Body of pancreas (tissue), 4 donors: Measurements from ENCODE around the gene FAM229A. TPM values are rescaled to one million over a fixed set of nuclear protein-coding genes. Genes with fewer than 3 reads are reported as not detected.

Experiments
- ATAC-seq: fragments of 150-250 bp; one replicate; pipeline ENCODE4 v1.9.1; 2016
- DNase-seq, 4 donors: peaks; one replicate each; pipeline ENCODE4 v3.0.0-alpha.2; 2019
- H3K27ac ChIP-seq, 4 donors: fragments of 200-600 bp; sonication (generic); 1 replicate in 3 of 4; 2 replicates in 1 of 4; pipeline versions ENCODE4 v1.5.1 to v1.6.1; 2016 to 2019; ENCODE audit warnings: mild to moderate bottlenecking in 1 of 4, mixed read lengths in 1 of 4, moderate library complexity in 1 of 4
- H3K27me3 ChIP-seq, 2 donors: fragments of 200-600 bp; sonication (generic); one replicate each; pipeline ENCODE4 v1.6.0; 2016; ENCODE audit warnings: mild to moderate bottlenecking in 1 of 2
- H3K36me3 ChIP-seq, 2 donors: fragments of 200-600 bp; sonication (generic); replicated peaks in 1 of 2; 2 replicates each; pipeline ENCODE4 v1.5.1; 2016; ENCODE audit warnings: low read depth in 2 of 2; ENCODE audit not compliant: insufficient read depth in 1 of 2
- H3K4me1 ChIP-seq: fragments of 200-600 bp; sonication (generic); one replicate; pipeline ENCODE4 v1.6.0; 2016
- H3K4me3 ChIP-seq, 2 donors: fragments of 200-600 bp; sonication (generic); 1 replicate in 1 of 2; 2 replicates in 1 of 2; pipeline ENCODE4 v1.5.1; 2016 to 2019
- H3K9me3 ChIP-seq, 3 donors: fragments of 200-600 bp; sonication (generic); 1 replicate in 2 of 3; 2 replicates in 1 of 3; pipeline ENCODE4 v1.5.1; 2016
- POLR2A ChIP-seq, 3 donors: fragments of 450-650 bp; IDR thresholded peaks; one replicate each; pipeline ENCODE4 v1.6.1; 2016; ENCODE audit warnings: antibody characterized with exemption in 3 of 3, mild to moderate bottlenecking in 2 of 3
- WGBS, 2 donors: methylation state at CpG; one replicate each; pipeline ENCODE4 v1.1.5; 2017; 5-methylcytosine and 5-hydroxymethylcytosine counted together
- intact Hi-C: fragments of 100-400 bp; cut with DNase I; formaldehyde crosslinking; loops from one replicate; pipeline ENCODE4 v1.15.1; 2023
- total RNA-seq, 2 donors: library from RNA; depleted of rRNA; stranded (reverse); fragments of >200 nt; gene quantifications; one replicate each; pipeline ENCODE4 v1.1.0, GENCODE V29; 2016
- TF ChIP-seq, protein P1 (sequence below), 7 experiments: fragments of 450-650 bp in 4 of 7; fragments of 200-600 bp in 3 of 7; sonication (generic) in 3 of 7; IDR thresholded peaks; one replicate each; pipeline ENCODE4 v1.5.1; 2016 to 2019; ENCODE audit warnings: antibody characterized with exemption in 7 of 7

FAM229A gene
- total RNA-seq, 2 donors from 2014 or later, result 3.6 to 15.6 TPM

- Histone ChIP-seq H3K27me3 (no peaks in the 10 kb centered on the region), H3K4me1 (no peaks in the 10 kb centered on the region), H3K4me3 (no peak overlapping the region), H3K9me3 (no peaks in the 10 kb centered on the region), H3K36me3 (peaks cover 7 to 62% of the 10 kb centered on the region in 2 donors), H3K27ac (no peak overlapping the region)
- TF ChIP-seq POLR2A (IDR thresholded peaks at IDR 0.05), result no peak
- TF ChIP-seq, protein P1, sequence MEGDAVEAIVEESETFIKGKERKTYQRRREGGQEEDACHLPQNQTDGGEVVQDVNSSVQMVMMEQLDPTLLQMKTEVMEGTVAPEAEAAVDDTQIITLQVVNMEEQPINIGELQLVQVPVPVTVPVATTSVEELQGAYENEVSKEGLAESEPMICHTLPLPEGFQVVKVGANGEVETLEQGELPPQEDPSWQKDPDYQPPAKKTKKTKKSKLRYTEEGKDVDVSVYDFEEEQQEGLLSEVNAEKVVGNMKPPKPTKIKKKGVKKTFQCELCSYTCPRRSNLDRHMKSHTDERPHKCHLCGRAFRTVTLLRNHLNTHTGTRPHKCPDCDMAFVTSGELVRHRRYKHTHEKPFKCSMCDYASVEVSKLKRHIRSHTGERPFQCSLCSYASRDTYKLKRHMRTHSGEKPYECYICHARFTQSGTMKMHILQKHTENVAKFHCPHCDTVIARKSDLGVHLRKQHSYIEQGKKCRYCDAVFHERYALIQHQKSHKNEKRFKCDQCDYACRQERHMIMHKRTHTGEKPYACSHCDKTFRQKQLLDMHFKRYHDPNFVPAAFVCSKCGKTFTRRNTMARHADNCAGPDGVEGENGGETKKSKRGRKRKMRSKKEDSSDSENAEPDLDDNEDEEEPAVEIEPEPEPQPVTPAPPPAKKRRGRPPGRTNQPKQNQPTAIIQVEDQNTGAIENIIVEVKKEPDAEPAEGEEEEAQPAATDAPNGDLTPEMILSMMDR (IDR thresholded peaks at IDR 0.05), result no peak
- intact Hi-C loops, result no loop called here
- no peak for ATAC-seq
- no peak for DNase-seq
- 93 to 94% methylated on average over 9 of the region's 9 CpGs for WGBS, 2 donors
Observed at GRCh38 chr1:32380057-32380456, 17.8 kb upstream of the FAM229A start.

DNA sequence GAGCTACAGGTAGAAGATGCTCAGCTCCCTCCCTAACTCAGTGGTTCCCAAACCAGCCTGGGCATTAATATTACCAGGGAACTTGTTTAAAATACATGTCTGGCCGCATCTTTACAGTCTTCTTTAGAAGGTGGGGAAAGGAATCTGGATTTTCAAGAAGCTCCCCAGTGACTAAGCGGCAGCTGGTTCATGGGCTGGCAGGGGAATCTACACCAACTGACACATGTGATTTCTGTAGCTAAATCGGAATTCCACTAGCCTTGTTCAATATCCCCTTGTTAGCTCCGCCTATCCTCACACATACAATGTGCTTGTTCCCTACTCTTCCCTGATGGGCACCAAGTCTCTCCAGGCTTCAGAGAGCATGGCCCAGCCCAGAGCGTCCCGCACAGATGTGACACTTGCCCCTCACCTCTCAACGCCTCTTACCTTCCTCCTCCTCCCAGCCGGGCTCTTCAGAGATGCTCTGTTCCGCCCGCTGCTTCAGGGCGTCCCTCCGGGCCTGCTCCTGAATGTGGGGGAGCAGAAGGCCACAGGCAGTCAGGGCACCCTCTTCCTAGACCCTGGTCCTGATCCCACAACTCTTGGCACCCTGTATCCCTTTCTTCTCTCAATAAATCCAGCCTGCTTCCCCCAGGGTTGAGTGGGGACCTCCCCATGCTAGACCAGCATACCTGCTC, 15.4 kb upstream of the FAM229A start:
- no peaks in the 10 kb centered on the region for H3K27me3 ChIP-seq
- H3K9me3 ChIP-seq, result no peaks in the 10 kb centered on the region
- H3K4me1 ChIP-seq, result no peaks in the 10 kb centered on the region
- H3K4me3 ChIP-seq, result no peak overlapping the region
- ATAC-seq (no peak), DNase-seq (no peak)
- H3K36me3 ChIP-seq, result peaks cover 11 to 58% of the 10 kb centered on the region in 2 donors
- 90 to 95% methylated on average over 12 of the region's 12 CpGs for WGBS, 2 donors
- H3K27ac ChIP-seq, result no peak overlapping the region
- intact Hi-C loops, result no loop called here
- no peak for TF ChIP-seq POLR2A (IDR thresholded peaks at IDR 0.05)
- TF ChIP-seq, protein P1 (IDR thresholded peaks at IDR 0.05), result no peak

- Histone ChIP-seq H3K9me3 (no peaks in the 10 kb centered on the region), H3K36me3 (peaks cover 11 to 64% of the 10 kb centered on the region in 2 donors), H3K27ac (no peak overlapping the region), H3K27me3 (no peaks in the 10 kb centered on the region), H3K4me3 (no peak overlapping the region), H3K4me1 (no peaks in the 10 kb centered on the region)
- ATAC-seq (no peak), DNase-seq (no peak)
- WGBS, 2 donors, result 93 to 96% methylated on average over 5 to 10 of the region's 11 CpGs
- TF ChIP-seq POLR2A (IDR thresholded peaks at IDR 0.05), result no peak
- TF ChIP-seq, protein P1 (IDR thresholded peaks at IDR 0.05), result no peak
- intact Hi-C loops, result no loop called here
Observed at GRCh38 chr1:32376199-32376598, 13.9 kb upstream of the FAM229A start.

GRCh38 chr1:32373996-32374592, 11.8 kb upstream of the FAM229A start:
- WGBS, 2 donors, result 32 to 55% methylated on average over 1 of the region's 1 CpG
- Histone ChIP-seq H3K9me3 (no peaks in the 10 kb centered on the region), H3K27me3 (no peaks in the 10 kb centered on the region), H3K4me1 (no peaks in the 10 kb centered on the region), H3K4me3 (no peak overlapping the region), H3K36me3 (peaks cover 11 to 59% of the 10 kb centered on the region in 2 donors), H3K27ac (no peak overlapping the region)
- intact Hi-C loops, result no loop called here
- ATAC-seq (no peak), DNase-seq (no peak)
- TF ChIP-seq POLR2A (IDR thresholded peaks at IDR 0.05), result no peak
- TF ChIP-seq, protein P1 (IDR thresholded peaks at IDR 0.05), result no peak
